HG02759 (cell line): ENCODE data around the gene SGIP1.
"Not testable (repeated sequence)": the region's sequence is repeated elsewhere in the genome, so short reads cannot be mapped to it uniquely, and the experiment has no call there.

ENCODE experiments used
- ATAC-seq: cut with Tn5 transposase; IDR thresholded peaks from one replicate; pipeline ENCODE4 v1.9.1; 2021; ENCODE audit warnings: mild to moderate bottlenecking, moderate library complexity; ENCODE audit not compliant: unreplicated experiment

The SGIP1 gene

DNA sequence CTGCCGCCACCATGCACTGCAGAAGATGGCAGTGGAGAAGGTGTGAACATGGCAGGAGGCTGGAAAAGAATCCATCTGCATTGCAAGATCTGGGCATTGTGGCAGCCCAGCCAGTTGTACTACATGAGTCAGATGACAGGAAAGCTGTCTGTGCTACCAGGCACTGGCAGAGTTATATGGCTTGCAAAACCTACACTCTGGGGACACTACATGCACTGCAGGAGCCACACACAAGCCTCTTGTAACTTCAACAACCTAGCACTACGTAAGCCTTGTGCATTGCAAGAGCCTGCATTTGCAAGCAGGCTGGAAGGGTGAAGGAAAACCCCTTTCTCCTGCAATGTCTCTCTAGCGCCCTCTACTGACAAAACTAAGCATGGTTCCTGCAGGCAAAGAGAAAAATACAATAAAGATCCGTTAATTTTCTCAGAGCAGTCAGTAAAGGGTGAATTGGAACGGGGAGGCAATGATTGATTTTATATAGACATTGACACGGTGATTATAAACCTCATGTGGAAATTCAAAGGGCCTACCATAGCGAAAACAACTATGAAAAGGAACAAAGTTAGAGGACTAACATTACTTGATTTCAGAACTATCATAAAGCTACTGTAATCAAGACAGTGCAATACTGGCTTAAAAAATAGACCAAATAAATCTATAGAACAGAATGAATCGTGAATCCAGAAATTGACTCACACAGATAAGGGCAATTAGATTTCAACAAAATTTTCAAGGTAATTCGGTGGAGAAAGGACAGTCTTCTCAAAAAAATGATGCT is 192.1 kb downstream of the SGIP1 start:
- ATAC-seq, result peak; percentile 80

DNA sequence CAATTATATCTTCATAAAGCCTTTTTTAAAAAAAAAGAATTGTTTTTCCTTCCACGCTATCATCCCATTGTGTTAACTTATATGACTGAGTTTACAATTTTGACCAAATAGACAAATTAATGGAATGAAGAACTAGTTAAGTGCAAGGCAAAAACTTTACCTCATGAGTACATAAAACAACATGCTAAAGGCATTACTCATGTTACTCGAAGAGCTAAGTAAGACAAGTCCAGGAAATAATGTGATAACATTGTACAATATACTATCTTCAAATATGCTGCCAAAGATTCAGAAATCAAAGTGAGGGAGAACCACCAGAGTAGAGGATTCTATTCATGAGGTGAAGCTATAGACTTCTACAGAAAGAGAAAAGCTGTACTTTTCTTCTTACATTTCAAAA is 194.1 kb downstream of the SGIP1 start:
- no peak for ATAC-seq

DNA sequence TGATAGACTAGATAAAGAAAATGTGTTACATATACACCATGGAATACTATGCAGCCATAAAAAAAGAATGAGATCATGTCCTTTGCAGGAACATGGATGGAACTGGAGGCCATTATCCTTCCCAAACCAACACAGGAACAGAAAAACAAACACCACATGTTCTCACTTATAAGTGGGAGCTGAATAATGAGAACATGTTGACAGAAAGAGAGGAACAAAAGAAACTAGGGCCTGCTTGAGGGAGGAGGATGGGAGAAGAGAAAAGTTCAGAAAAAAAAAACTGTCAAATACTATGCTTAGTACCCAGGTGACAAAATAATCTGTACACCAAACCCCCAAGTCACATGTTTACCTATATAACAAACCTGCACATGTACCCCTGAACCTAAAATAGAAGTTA is 194.8 kb downstream of the SGIP1 start:
- ATAC-seq, result not testable (repeated sequence)

DNA sequence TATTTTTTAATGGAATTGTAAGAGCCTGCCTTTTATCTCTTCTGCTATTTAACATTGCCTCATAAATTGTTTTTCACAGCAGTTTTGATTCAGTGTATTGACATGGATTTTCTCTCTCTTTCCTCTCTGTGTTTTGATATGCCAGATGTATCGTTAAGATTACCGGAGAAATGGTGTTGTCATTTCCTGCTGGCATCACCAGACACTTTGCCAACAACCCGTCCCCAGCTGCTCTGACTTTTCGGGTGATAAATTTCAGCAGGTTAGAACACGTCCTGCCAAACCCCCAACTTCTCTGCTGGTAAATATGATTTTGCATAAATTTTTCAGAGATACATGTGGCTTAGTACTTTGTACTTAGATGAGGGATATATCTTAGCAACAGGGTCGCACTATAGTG is 195.2 kb downstream of the SGIP1 start:
- no peak for ATAC-seq

DNA sequence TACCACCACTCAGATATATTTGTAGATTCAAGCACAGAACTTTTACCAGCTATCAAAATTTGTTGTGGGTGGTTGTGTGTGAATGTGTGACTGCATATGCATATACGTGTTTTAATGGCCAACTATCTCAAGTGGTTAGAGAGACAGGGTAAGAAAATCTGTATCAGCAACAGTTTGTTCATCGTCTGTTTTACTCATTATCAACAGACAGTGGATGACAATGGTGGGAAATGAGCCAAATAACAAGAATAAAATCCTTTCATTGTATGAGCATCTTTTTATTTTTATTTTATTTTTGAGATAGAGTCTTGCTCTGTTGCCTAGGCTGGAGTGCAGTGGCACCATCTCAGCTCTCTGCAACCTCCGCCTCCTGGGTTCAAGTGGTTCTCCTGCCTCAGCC is 195.6 kb downstream of the SGIP1 start:
- ATAC-seq, result no peak

DNA sequence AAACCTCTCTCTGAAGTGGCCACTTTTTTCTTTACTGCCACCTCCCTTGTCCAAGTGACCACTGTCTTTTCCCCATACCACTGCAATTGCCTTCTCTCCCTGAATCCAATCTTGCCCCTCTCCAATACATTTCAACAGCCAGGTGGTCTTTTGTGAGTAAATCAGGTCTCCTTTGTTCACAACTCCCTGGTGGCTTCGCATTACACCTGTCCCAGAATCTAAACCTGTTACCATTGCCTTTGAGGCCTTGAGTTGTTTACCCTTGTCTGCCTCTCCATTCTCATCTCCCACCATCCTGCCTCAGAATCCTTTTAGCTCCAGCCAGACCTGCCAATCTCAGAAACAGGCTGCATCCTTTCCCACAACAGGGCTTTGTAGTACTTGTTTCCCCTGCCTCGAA is 196.5 kb downstream of the SGIP1 start:
- ATAC-seq, result no peak

DNA sequence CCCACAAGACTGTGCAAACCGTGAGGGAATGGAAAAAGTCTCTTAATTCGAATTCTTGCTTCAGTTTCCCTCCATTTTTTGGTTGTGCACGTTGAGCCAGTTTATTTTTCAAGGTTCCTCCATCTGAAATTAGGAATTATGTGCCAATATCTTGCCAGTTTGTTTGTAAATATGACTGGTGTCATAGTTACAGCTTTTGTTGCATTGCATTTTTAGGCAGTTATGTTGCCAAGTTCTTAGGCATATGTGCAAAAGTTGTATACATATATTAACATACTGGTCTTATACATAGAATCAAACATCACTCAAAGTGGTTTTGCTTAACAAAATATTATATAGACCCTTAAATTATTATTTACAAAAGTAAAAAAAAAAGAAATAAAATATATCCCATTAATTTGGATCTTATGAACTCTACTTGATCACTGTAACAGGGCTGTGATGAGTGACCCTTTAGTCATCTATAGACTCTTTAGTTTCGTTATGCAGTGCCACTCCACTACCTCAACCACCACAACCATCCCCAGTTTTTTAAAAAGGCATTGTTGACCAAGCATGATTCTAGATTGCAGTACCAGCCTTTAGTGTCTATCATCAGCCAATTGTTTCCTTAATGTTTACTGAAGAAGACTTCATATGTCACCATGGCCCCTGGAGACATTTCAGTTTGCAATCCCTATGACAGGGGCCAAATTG is 197.4 kb downstream of the SGIP1 start:
- ATAC-seq, result peak; percentile 63

DNA sequence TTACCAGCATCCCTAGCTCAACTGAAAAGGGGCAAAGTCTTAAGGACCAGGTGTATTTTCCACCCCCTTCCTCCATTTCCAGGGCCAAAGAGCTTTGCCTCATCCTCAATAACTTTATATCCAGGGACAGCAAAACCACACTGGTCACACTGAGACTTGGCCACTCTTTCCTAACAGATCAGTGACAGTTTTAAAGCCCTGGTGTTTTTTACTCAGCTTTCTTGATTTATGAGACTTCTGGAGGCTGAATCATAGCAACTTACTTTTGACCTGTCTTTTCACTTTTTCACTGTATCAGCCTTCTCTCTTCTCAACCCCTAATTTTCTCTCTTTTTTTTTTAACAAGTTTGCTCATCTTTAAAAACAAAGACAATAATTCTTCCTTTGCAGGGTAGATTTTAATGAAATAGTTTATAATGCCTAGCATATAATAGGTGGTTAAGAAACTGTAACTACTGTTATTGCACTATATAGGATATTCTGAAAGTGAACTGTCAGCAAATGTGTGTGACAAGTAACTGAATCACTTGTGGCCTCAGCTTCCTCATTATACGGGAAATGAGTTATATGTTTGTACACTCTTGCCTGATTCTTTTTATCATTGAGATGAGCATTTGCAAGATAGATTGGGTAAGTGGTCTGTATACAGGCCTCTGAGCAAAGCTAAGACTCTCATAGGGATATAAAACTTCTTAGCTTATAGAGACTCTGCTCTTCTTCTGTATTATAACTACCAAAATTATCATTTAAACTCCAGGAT is 198.6 kb downstream of the SGIP1 start:
- ATAC-seq, result peak; percentile 57

DNA sequence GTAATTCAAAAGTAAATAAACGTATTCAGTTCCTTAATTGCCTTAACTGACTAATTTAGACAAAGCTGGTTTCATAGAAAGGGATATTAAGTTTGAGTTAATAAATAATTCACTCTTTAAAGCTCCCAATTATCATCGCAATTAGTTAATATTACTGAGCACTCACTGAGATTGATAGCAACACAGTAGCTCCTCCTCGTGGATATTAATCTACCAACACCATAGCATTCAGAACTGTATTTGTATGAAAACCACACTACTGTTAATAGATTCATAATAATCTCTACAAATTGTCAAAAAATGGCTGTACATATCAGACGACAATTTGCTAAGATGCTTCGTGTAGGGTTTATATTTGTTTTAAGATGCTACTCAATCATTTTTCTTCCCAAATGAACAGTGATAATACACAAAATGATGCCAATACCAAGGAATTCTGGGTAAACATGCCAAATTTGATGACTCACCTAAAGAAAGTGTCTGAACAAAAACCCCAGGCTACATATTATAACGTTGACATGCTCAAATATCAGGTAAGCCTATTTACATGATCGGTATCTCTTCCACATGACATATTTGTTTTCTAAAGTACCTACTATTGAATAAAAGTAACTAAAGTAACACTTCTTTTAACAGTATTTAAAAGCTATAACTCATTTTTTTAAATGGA is 199.5 kb downstream of the SGIP1 start:
- ATAC-seq, result peak; percentile 39

DNA sequence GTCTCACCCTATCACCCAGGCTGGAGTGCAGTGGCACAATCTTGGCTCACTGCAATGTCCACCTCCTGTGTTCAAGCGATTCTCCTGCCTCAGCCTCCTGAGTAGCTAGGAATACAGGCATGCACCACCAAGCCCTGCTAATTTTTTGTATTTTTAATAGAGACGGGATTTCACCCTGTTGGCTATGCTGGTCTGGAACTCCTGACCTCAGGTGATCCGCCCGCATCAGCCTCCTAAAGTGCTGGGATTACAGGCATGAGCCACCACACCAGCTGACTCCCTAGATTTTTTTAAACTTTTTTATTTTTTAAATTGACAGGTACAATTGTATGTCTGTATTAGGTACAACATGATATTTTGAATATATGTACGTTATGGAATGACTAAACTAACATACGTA is 200.6 kb downstream of the SGIP1 start:
- not testable (repeated sequence) for ATAC-seq

DNA sequence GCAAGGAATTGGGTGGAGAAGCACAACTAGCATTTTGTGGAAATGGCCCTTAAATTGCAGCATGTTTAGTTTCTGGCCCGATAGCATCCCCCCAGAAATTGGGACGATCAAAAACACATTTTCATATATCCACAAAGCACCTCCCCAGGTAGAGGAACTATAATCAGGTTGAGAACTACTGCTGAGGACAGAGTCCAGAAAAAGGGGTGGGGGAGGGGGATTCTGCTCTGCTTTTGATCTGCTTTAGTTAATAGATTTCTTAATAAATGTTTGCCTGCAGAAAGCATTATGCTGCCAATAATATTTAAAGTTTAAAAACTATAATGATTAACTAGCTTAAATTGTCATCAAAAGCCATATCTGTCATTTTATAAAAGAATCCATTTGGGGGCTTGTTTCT is 203.9 kb downstream of the SGIP1 start:
- ATAC-seq, result no peak

DNA sequence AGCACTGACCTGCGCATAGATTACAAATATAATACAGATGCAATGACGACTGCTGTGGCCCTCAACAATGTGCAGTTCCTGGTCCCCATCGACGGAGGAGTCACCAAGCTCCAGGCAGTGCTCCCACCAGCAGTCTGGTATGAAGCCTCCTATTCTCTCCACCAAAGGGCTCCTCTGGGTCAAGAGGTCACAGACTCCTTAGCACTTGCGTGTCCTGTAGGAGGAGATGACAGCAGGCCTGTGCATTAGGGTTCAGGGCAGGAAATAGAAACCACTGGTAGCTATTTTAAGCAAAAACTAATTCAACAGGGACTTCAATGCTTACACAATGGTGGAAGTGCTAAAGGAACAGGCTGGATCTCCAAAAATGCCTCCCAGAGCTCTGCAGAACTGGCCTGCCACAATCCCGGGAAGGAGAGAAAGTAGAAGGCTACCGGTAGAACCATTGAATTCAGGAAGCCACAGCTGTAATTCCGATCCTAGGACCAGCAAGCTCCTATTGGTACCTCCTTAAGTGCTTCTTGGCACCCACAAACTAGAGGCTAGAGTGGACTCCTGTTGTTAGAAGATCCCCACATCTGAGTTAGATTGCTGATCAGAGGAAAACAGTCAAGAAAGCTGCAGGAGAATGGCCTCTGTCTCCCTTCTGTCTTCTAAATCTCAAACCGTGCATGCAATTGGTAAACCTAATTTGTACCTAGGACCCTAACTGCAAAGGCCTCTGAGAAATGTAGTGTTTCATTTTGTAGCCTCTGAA is 205.6 kb downstream of the SGIP1 start:
- peak; percentile 88 for ATAC-seq

DNA sequence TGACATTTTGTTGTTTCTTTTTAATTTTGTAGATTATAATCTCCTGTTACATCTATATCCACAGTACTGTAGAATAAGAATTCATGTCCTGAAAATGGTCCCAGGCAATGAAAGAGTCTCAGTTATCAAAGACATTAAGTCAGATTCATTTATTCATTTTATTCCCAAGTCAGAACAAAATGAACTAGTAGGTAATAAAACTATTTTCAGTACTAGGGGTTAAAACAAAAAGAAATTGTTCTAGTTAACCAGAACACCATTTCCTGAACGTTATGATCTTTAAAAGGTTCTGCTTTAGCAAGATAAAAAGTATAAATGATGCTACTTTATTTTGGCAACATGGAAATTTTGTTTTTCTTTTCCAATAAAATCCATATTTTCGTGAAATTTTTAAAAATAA is 211.5 kb downstream of the SGIP1 start:
- no peak for ATAC-seq

DNA sequence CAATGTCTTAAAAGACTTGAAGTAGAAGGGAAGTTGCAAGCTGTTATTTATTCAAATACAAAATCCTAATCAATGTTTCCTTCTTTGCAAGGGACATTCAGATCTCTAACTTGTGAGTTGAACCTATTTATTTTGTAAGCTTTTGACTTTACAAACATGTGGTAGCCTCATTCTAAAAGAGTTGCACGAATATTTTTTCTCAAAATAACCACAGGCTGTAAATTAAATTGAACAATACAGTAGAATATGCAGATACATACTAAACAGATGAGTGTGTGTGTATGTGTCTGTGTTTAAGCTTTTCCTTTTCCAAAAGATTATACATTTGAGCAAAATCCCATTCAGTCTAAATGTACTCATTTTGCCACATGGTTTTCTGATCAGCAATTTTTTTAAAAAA is 213.5 kb downstream of the SGIP1 start:
- ATAC-seq, result no peak

DNA sequence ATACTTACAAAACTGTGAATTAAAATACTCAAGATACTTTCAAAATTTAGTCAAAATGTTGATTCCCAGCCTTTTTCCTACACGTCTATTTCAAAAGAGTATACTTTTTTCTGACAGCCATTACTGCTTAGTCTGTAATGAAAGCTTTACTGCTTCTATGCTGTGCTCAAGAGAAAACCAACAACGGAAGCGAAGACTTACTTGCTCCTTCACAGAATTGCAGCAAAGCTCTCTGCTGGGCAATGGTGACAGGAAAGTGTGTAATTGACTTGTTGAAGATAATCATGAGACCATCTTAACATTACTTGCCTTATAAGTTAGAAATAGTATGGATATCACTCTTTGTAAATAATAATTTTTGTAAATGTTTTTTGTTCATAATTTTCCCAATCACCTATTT is 216.6 kb downstream of the SGIP1 start:
- no peak for ATAC-seq

DNA sequence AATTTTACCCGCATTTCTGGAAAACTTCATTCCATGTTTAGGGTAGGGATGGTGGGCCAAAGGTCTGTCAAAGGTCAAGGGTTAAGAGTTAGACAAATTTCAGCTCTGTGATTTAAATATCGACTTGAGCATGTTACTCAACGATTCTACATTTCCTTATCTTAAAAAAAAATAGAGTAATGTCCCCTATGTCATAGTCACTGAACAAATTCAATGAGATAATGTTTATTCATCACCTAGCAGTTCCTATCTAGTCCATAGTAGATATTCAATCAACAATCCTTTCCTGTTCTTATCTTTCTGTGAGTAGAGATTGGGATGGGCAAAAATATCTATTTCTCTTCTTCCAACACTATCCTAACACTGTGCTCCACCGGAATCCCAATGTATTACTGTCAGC is 217.2 kb downstream of the SGIP1 start:
- no peak for ATAC-seq

DNA sequence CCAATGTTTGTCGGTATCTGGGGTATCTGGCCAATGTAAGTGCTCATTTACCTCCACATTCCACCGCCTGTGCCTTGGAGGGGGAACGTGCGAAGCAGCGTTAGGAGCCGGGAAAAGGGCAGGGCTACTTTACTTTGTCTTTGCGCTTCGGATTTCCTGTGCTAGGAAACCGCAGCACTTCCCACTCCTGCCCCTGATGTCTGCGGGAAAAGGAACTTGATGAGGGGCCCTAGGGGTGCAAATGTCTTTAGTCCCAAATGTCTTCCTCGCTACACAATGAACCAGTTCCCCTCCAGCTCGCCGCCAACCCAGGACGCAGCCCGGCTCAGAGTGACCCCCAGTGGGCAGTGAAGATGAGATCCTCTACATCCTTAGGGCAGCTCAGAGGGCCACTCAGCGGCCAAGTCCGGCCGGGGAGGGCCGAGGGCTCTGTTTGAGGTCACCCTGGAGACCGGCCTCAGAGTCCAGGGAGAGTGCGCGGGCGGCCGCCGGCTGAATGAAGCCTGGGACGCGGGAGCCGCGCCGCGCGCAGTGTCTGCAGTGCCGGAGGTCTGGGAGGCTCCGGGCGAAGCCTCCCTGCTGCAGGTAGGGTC is 218.1 kb downstream of the SGIP1 start, which contains the start of gene DYNLT5:
TSS of gene DYNLT5 (plus strand) at position 460 of the 593 bp plus-strand sequence. CDS start 2,200 bp downstream, outside the sequence.
- ATAC-seq, result peak; percentile 65

DNA sequence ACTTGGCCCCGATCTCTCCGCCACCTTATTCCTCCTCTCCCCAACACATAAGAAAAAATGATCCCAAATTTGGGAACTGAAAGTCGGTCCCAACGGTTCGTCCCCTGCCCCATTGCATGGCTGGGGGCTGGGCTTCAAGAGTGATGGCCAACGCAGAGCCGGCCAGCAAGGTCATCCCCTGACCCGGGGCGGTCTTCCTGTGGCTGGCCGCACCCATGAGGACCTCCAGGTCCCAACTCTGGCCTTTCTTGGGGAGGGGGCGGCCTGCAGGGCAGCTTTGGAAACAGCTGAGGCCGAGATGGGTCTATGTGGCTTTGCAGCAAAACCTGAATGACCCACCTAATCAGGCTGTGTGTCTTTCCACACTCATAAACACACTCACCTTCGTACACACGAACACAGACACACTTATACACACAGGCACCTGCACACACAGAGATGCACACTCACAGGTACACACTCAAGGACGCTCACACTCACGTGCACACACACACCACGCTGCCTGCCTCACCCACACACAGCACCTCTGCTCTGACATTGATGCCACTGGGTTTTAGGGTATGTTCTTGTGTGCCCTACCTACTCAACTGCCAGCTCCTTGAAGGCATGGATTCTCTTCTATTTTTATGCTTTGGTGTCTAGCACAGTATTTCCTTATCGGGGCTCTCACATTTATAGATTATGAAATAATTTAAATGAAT is 218.9 kb downstream of the SGIP1 start:
- peak; percentile 33 for ATAC-seq

DNA sequence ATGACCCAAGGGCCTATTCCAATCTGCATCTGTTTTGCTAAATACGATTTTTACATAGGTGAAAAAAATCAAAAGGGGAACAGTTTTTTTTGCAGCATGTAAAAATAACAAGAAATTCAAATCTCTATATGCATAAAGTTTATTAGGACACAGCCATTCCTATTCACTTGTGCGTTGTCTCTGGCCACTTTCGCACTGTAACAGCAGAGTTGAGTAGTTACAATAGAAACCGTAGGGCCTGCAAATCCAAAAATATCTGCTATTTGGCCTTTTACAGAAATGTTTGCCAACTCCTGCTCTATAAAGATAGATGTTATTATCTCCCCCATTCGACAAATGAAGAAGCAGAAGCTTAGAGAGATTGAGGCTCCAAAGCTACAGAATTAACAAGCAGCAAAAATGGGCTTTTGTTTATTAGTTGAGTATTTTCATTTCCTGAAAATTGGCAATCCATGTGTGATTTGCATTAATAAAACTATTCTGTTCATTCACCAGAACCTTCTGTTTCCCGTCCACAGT is 223.8 kb downstream of the SGIP1 start:
- ATAC-seq, result no peak
